GM18951 (cell line): Measurements from ENCODE around the gene BMF.

Experiments used
- POLR2A ChIP-seq: IDR thresholded peaks from 4 replicates; pipeline ENCODE4 v1.6.1; 2011; ENCODE audit warnings: mild to moderate bottlenecking; ENCODE audit not compliant: insufficient read length, insufficient read depth; ENCODE audit errors: extremely low read depth
- in situ Hi-C: fragments of 300-500 bp; cut with MboI; formaldehyde crosslinking; loops from one replicate; pipeline ENCODE4 v1.12.0; 2022; ENCODE audit warnings: low sequenced_read_pairs, mixed read lengths, inconsistent platforms; ENCODE audit not compliant: unreplicated experiment

The BMF gene

DNA sequence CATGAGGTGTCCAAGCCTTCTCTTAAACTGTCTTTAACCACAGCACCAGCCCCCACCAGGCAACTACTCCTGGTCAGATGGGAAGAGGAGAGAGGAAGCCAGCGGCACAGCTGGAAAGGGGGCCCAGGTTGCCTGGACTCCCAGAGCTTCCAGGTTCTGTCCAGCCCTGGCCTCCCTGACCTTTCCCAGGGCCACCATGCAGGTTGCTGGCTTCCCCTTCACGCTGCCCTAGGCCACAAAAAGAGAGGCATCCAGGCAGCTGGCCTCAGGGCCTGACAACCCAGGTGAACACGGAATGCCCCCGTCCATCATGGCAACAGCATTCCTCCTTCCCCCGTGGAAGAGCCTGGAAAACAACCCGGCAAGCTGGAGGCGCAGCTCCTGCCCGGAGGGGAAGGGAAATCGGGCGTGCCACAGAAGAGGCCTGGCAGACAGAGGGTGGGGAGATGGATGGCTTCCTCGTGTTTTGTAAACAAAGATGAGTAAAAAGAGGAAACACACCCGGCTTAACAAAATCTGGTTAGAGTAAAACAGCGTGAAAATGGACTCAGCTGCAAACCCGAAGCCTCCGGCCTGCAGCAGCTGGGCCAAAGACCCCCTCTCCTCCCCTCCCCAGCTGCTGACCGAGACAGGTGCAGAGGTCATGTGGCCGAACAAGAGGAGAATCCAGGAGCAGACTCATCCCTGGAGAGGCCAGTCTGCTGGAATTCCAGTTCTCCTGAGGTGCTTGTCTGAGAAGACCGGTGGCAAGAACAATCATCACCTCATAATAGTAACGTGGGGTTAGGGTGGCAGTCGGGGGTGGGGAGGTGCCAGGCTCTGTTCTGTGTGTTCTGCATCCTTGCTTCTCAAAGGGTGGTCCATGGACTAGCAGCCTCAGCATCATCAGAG, 15.5 kb downstream of the BMF start:
- in situ Hi-C loops = no loop called here
- no peak for TF ChIP-seq POLR2A

DNA sequence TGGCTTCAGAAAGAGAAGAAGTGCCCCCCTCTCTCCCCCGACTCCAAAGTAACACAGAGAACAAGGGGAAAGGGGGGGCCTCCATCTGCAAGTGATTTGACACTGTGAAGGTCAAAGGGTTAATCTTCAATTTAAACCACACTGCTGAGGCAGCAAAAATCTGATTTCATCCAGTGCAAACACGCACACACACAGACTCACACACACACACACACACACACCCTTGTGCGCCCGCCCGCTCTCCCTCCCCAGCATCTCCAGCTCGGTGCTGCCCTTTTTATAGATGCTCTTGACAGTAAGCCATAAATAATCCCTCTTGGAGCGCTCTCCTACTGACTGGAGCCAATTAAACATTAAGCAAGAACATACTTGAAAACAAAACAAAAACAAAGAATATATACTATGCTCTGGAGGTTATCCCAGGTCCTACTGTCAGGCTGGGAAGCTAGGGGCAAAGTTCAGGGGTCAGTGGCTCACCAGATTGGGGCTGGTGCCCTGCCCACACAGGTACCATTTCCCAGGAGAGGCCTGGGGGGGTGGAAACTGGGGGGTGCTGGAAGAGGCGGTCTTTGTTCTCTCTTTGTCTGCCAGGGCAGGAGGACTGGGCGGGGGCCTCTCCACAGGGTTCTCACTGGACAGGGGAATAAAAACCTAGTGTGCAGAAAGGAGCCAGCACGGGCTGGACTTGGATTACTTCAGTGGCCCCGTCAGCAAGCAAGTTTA, 16.3 kb downstream of the BMF start:
- no peak for TF ChIP-seq POLR2A
- in situ Hi-C loops = no loop called here

DNA sequence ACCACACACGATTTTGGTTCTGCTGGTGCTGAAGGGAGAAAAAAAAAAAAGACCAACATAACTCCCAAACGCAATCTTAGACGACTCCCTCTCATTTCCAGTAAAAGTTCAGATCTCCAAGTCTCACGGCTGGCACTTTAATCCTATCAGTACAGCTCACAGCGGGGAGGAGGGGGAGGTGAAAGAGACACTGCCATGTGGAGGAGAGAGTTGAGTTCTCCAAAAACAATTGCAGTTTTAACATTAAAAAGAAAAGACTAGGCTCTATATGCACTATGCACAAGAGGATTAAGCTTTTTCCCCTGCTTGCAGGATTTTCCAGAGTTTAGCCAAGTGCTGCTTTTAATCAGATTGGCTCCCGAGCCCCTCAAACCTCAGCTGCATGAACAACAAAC, 16.8 kb downstream of the BMF start:
- in situ Hi-C loops = no loop called here
- no peak for TF ChIP-seq POLR2A

DNA sequence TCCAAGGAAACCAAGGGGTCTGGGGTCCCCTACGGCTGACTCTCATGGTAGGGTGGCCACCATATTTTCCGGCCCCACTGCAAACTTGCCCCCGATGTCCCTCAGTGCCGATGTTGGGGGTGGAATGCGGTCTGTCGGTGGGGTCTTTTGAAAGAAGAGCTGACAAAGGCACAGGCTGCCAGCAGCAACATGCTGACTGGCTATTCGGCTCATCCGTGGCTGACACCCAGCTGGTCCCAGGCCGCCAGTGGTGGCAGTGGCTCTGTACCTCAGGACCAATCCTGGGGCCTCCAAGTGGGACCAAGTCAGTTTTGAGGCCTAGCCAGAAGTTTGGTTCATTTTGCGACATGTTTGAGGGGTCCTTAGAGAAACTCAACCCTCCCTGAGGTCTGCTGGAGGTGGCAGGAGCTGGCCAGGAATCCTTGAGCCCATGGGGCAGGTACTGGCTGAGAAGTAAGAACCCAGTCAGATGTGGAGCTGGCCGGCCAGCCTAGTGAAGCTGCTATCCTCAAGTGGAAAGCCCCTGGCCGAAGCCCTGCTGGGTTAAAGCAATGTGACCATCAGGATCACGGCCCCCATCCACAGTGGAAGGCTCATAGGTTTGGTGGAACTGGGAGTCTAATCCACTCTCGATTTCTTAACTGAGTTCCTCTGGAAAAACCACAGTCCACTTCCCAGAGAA, 17.8 kb downstream of the BMF start:
- in situ Hi-C loops = no loop called here
- no peak for TF ChIP-seq POLR2A

DNA sequence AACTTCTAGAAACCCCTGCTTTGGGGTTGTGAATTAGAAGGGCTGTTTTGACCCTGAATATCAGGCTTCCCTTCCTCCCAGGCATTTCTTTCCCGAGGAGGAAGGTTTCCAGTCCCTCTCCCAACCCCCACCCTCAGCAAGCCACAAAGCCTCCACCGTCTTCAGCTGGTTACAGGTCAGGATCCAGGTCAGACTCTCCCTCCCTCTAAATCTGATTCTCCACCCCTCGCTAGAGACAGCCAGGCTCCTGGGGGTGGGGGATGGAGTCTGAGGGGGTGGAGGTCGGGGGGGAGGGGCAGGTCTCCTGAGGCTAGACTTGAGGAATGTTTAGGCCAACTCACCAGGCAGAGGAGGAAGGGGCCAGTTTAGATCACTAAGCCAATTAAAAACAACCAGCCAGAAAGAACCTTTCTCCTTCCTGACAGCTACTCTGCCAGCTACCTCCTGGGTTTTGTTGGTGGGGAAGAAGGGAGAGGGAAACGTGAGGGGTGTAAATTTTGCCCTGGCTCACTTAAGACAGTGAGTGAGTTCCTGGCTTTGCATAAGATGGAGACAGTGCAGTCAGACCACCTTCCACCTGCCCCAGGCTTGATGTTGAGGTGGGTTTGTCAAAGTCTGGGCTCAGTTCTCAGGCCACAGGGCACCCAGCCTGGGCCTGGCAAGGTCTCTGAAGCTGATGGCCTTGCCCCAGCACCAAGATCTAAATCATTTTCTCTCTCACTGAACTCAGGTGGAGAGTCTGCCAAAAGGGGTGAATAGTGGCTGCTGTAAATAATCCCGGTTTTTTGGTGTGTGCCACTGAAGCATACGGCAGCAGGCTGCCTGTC, 19.5 kb downstream of the BMF start:
- no peak for TF ChIP-seq POLR2A
- in situ Hi-C loops = no loop called here

DNA sequence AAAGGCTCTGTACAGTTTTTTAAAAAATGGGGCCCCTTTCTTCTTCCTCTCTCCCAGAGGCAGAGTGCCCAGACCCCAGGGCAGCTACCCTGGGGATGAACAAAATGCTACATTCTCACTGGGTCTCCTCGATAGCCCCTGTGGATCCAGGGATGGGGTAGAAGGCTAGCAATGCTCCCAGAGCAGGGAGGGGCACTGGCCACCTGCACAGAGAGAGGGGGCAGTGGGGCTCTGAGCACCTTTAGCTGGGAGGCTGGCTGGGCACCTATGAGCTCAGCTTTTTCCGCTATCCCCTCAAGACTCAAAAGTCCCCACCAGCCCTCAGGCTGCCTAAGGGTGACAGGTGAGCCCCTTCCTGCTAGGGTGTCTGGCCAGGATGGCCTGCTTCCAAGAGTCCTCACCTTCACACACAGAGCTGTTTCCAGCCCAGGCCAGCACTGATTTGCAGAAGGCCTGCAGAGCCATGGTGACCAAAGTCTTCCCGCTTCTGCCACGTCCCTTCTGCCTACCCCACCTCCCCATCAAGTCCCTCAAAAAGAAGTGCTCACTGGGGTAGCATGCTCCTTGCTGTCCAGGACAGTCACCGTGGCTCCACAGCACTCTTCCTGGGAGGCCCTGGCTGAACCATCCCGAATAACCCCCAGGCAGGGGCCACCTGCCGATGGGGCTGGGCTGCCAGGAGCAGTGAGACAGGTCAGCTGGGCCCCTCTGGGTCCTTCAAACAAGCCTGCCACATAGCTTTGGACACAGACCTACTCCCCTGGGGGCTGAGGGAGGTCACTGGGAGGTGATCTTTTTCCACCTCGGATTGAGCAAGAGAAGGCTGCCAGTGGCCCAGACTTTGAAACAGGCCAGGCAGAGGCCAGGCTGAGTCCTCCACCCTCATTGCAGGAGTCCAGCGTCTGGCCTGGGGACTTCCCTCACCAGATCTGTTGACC, 20.4 kb downstream of the BMF start:
- in situ Hi-C loops = no loop called here
- no peak for TF ChIP-seq POLR2A

DNA sequence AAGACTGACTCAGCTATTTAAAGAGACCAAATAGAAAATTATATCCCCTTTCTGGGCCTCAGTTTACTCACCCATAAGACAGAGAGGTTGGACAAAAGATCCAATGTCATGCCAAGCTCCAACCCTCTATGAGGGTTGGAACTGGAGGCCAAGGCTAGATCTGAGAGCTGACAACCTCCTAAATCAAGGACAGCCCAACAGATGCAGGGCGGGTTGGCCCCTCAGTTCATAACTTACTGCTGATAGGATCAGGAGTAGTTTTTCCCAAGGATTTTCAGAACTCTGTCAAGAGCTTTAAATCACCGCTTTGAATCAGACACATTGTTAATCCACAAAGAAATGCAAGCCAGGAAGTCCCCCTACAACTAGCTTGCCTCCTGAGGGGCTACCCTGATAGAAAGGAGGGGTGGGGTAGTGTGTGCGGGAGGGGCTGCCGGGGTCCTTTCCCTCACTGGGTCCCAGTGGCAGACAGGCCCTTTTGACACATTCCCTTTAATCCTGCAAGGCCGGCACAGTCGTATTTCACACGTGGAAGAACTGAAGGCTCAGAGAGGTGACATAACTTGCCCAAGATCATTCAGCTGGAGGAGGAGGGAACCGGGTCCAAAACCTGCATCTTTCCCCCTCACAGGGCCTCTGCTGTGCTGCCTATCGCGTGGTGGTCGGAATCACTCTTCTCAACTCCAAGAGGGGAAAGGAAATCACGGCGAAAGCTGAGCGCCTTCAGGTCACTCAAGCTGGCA, 21.4 kb downstream of the BMF start:
- TF ChIP-seq POLR2A = no peak
- in situ Hi-C loops = no loop called here

DNA sequence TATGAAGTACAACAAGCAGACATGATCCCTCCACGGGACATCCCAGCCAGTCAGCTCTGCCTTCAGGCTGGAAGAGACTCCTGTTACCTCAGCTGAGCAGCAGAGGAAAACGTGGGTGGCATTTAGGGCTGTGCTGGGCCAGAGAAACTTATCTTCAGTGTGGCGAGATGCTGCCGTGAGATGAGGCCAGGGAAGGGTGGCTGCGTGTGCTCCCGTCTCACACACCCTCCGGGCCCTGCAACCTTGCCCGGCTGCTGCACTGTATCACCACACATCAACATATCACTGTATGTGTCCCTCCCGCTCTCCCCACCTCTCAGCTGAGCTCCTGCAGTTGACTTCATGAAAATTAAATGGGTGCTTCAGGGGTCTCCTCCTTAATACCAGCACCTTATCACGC, 23.4 kb downstream of the BMF start:
- no peak for TF ChIP-seq POLR2A
- in situ Hi-C loops = no loop called here

DNA sequence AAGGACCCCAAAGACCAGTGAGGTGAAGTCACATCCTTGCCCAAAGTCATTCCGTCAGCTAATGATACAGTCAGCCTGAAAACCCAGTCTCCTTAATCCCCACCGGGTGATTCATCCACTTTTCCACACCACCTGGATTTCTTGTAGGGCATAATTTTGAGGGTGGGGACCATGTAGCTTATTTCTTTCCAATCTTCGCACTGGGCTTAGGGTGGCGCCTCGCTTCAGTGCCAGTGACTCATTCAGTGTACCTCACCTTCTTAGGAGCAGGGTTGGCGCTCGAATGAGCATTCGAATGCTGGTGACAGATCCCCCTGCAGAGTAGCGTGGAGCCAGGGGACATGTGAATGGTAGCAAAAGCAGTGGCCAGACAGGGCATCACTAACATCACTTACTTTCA, 24.0 kb downstream of the BMF start:
- no peak for TF ChIP-seq POLR2A
- in situ Hi-C loops = no loop called here

DNA sequence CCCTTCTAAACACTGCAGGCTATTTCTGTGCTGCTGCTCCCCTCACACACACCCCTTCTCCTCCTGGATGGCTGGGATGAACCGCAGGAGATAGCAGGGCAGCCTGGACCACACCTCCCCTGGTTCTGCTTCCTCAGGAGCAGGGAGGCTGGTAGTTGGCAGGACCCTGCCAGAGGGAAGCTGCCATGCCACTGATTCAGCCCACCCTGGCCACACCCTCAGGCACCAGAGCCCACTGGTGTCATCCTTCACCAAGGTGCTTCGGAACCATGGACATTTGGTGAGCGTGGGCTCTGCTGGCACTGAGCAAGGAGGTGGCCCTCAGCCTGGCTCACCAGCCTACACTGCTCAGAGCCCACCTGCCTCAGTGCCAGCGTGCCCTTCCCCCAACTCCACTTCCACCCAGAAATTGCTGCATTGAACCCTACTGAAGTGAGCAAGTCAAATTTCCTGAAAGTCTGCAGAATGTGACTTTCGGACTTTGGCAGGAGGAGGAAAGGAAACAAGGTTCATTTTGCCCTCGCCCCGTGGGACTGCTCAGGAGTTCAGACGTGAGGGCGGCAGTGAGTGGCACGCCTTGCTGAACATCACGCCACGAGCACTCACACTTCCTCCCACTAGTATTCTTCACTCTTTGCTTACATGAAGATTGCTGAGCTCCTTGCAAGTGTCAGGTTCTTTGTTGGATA, 26.3 kb downstream of the BMF start:
- in situ Hi-C loops = no loop called here
- no peak for TF ChIP-seq POLR2A
